Measurements from ENCODE around the gene PLAA. TPM values are rescaled to one million over a fixed set of nuclear protein-coding genes. Genes with fewer than 3 reads are reported as not detected.
"Not testable (repeated sequence)": the region's sequence is repeated elsewhere in the genome, so short reads cannot be mapped to it uniquely, and the experiment has no call there.

PLAA gene
- total and polyA plus RNA-seq, 10 of the 15 experiments (the other 5 are each of a cell fraction or from before 2014, with no cell fraction given): 5.6 to 42.4 (median 34.1) TPM

DNA sequence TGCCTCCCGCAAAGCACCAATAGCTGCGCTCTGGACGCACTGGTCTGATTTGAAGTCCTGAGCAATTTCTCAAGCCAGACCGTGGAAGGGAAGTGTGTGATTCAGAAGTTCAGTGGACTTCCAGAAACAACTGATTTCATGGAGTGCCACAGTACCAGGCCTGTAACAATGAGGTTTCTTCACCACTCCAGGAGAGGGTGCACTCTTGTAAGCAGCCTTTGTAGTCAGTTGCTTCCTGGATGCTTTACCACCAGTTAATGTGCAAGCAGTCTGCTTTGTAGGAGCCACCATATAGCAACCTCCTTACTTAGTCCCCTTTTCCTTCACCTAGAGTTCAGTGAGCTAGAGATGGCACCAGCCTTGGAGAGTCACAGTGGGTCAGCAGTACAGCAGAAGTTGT, 66.8 kb downstream of the PLAA start:
- Histone ChIP-seq H3K4me1 (ENCODE audit: control insufficient read depth, insufficient read depth, low read length) (no peaks in the 10 kb centered on the region), H3K4me2 (ENCODE audit: control insufficient read depth, insufficient read depth) (no peak overlapping the region), H4K20me1 (ENCODE audit: control insufficient read depth, insufficient read depth) (no peaks in the 10 kb centered on the region), H2AFZ (ENCODE audit: control insufficient read depth, low read depth, low read length) (no peak overlapping the region), H3K79me2 (ENCODE audit: control insufficient read depth, insufficient read depth, low read length) (no peaks in the 10 kb centered on the region), H3K9ac (ENCODE audit: control insufficient read depth, insufficient read depth, low read length) (no peak overlapping the region), H3K27me3 (replicated peaks in 1 of 2; ENCODE audit: control insufficient read depth in 2 of 2, insufficient read depth in 2 of 2, low read length in 1 of 2) (no peaks in the 10 kb centered on the region), H3K4me3 (no peak overlapping the region), H3K27ac (ENCODE audit: control insufficient read depth, insufficient read depth) (no peak overlapping the region), H3K36me3 (ENCODE audit: control insufficient read depth in 2 of 2, insufficient read depth in 2 of 2, low read length in 1 of 2) (peaks cover 6 to 24% of the 10 kb centered on the region in 2 experiments; a peak in 3 of 4 replicates), H3K9me3 (replicated peaks; ENCODE audit: control insufficient read depth, insufficient read depth, low read length) (peaks cover 10% of the 10 kb centered on the region; the same call in 2 of the 3 replicates)
- ATAC-seq: 0 out of 3 replicates have a peak, but pooled peaks have one; percentile 25
- FAIRE-seq: no peak
- in situ Hi-C loops (cut with MboI) (no loop called here), intact Hi-C loops (cut with micrococcal nuclease; ENCODE audit: unreplicated experiment) (no loop called here)
- WGBS (ENCODE audit: insufficient coverage, insufficient replicate concordance, low lambda C conversion rate, missing lambda C conversion rate): 97% methylated on average over 4 of the region's 4 CpGs
- POLR2A ChIA-PET: no interaction called here
- SMC1A ChIA-PET (ENCODE audit: uncharacterized antibody, unreplicated experiment): no interaction called here
- TF ChIP-seq POLR2A (IDR thresholded peaks at IDR 0.05; ENCODE audit: low read depth, low read length): 0 out of 2 replicates have a peak, but pooled peaks have one; percentile 16
- no peak for TF ChIP-seq MTA2 (IDR thresholded peaks at IDR 0.05; ENCODE audit: low read depth)
- RAD21 ChIA-PET (ENCODE audit: unreplicated experiment): no interaction called here
- no TSS peak for BruUV-seq (replicated peaks)
- DNase-seq (ENCODE audit: low read depth, low spot score): no peak
- CTCF ChIA-PET: no interaction called here

DNA sequence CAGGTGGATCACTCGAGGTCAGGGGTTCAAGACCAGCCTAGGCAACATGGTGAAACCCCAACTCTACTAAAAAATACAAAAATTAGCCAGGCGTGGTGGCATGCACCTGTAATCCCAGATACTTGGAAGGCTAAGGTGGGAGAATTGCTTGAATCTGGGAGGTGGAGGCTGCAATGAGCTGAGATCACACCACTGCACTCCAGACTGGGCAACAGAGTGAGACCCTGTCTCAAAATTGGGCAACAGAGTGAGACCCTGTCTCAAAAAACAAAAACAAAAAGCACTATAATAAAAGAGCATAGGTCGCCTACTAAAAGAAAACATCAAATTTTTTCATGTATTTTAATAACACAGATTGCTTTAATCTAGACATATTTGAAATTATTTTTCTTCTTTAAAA, 71.9 kb downstream of the PLAA start:
- H4K20me1 ChIP-seq (ENCODE audit: control insufficient read depth, insufficient read depth); H3K4me2 ChIP-seq (ENCODE audit: control insufficient read depth, insufficient read depth); FAIRE-seq; H3K36me3 ChIP-seq (ENCODE audit: control insufficient read depth in 2 of 2, insufficient read depth in 2 of 2, low read length in 1 of 2); intact Hi-C loops (cut with micrococcal nuclease; ENCODE audit: unreplicated experiment); DNase-seq (ENCODE audit: low read depth, low spot score); H3K9me3 ChIP-seq (replicated peaks; ENCODE audit: control insufficient read depth, insufficient read depth, low read length); H3K9ac ChIP-seq (ENCODE audit: control insufficient read depth, insufficient read depth, low read length); H2AFZ ChIP-seq (ENCODE audit: control insufficient read depth, low read depth, low read length); H3K27ac ChIP-seq (ENCODE audit: control insufficient read depth, insufficient read depth); H3K4me1 ChIP-seq (ENCODE audit: control insufficient read depth, insufficient read depth, low read length); H3K79me2 ChIP-seq (ENCODE audit: control insufficient read depth, insufficient read depth, low read length); RAD21 ChIA-PET (ENCODE audit: unreplicated experiment); in situ Hi-C loops (cut with MboI); ATAC-seq; H3K27me3 ChIP-seq (replicated peaks in 1 of 2; ENCODE audit: control insufficient read depth in 2 of 2, insufficient read depth in 2 of 2, low read length in 1 of 2); BruUV-seq (replicated peaks); H3K4me3 ChIP-seq: not testable (repeated sequence)
- SMC1A ChIA-PET (ENCODE audit: uncharacterized antibody, unreplicated experiment): interaction anchor here (0.9 to 1.6 kb wide), 3 partner anchors 12 to 17 kb away, joined by 4 to 7 read pairs (median 4); partner anchors contain the start of gene CAAP1
- CTCF ChIA-PET: interaction anchor here (0.7 to 1.0 kb wide), 2 partner anchors 14 to 19 kb away, joined by 3 to 4 read pairs; no protein-coding TSS in a partner anchor
- POLR2A ChIA-PET: interaction anchor here (1.9 kb wide), 1 partner anchor 17 kb away, joined by 6 read pairs; the partner anchor contains the start of gene CAAP1
- 81% methylated on average over 3 of the region's 3 CpGs for WGBS (ENCODE audit: insufficient coverage, insufficient replicate concordance, low lambda C conversion rate, missing lambda C conversion rate)
